NOMO-1 treated with DMSO at 0.1 percent for 48 hours (cell line): ENCODE results near the gene GTPBP3.
A peak's percentile ranks its signal among the peaks of the same experiment; 100 is the strongest.

Experiments
- DNase-seq: peaks from one replicate; lab custom pipeline; 2025; ENCODE audit not compliant: unreplicated experiment; lab: John Stamatoyannopoulos, UW

Gene GTPBP3

GRCh38 chr19:17327068-17327653 lies 10.2 kb upstream of the GTPBP3 start:
- no peak for DNase-seq

GRCh38 chr19:17327654-17328516 lies 9.5 kb upstream of the GTPBP3 start:
- DNase-seq: no peak

- DNase-seq: no peak
Observed at GRCh38 chr19:17328517-17329365, 8.6 kb upstream of the GTPBP3 start.

GRCh38 chr19:17329366-17330261 lies 7.7 kb upstream of the GTPBP3 start:
- DNase-seq: no peak

- DNase-seq: no peak
Observed at GRCh38 chr19:17330262-17331044, 6.9 kb upstream of the GTPBP3 start.

GRCh38 chr19:17331045-17331558 lies 6.3 kb upstream of the GTPBP3 start:
- DNase-seq: no peak

- no peak for DNase-seq
Observed at GRCh38 chr19:17332360-17332676, 5.0 kb upstream of the GTPBP3 start.

- peak; percentile 19 for DNase-seq
Observed at GRCh38 chr19:17332677-17333581, 4.4 kb upstream of the GTPBP3 start.

- peak; percentile 92 for DNase-seq
Observed at GRCh38 chr19:17333611-17334413, 3.5 kb upstream of the GTPBP3 start.

- peak; percentile 96 for DNase-seq
Observed at GRCh38 chr19:17334414-17335409, 2.6 kb upstream of the GTPBP3 start, which contains the start of gene ANO8. Gene ANO8 (minus strand): TSS chr19:17334855. CDS start chr19:17334670, 185 bp downstream.

GRCh38 chr19:17335575-17335974 lies 1.8 kb upstream of the GTPBP3 start:
- no peak for DNase-seq

- DNase-seq: peak; percentile 14
Observed at GRCh38 chr19:17337675-17338432, 501 bp downstream of the GTPBP3 start.

- DNase-seq: no peak
Observed at GRCh38 chr19:17338433-17339078, 1.2 kb downstream of the GTPBP3 start.

GRCh38 chr19:17339088-17339741 lies 1.9 kb downstream of the GTPBP3 start:
- DNase-seq: no peak
